Left ventricle myocardium inferior (tissue), 1 donor: Measurements from ENCODE around the gene NRXN3. TPM values are rescaled to one million over a fixed set of nuclear protein-coding genes. Genes with fewer than 3 reads are reported as not detected.

Experiments
- DNase-seq: peaks from one replicate; pipeline ENCODE4 v3.0.0-alpha.2; 2020
- H3K27ac ChIP-seq: fragments of 200-600 bp; replicated peaks from 2 replicates; pipeline ENCODE4 v1.8.0; 2021
- H3K27me3 ChIP-seq: fragments of 200-600 bp; 2 replicates; pipeline ENCODE4 v1.8.0; 2021; ENCODE audit warnings: low read depth
- H3K36me3 ChIP-seq: fragments of 200-600 bp; 2 replicates; pipeline ENCODE4 v1.8.0; 2021
- H3K4me1 ChIP-seq: fragments of 200-600 bp; 2 replicates; pipeline ENCODE4 v1.8.0; 2021
- H3K4me3 ChIP-seq: fragments of 200-600 bp; 2 replicates; pipeline ENCODE4 v1.8.0; 2021; ENCODE audit warnings: mild to moderate bottlenecking, moderate library complexity
- H3K9me3 ChIP-seq: fragments of 200-600 bp; replicated peaks from 2 replicates; pipeline ENCODE4 v1.8.0; 2021
- CTCF ChIP-seq: fragments of 200-600 bp; IDR thresholded peaks from 2 replicates; pipeline ENCODE4 v1.8.0; 2021; ENCODE audit warnings: antibody characterized with exemption, mild to moderate bottlenecking, borderline replicate concordance
- intact Hi-C: fragments of 100-400 bp; cut with micrococcal nuclease; formaldehyde crosslinking; loops from one replicate; pipeline ENCODE4 v1.11.0; 2022
- total RNA-seq: library from RNA; stranded (reverse); fragmentation: NEBNext Ultra II Directional; extraction: Animal tissue kit (Norgen Biotek cat#: 25700); gene quantifications from one replicate; pipeline ENCODE4 v1.2.1, GENCODE V29; 2021
- donor health status: DM: no; HTN: yes; CAD: no; lungs with severe emphysema.

NRXN3 gene
- total RNA-seq, 1 donor from 2014 or later: 1.2 TPM

GRCh38 chr14:78992867-78993266 is 822.7 kb downstream of the NRXN3 start:
- intact Hi-C loops: no loop called here
- no peak for TF ChIP-seq CTCF
- no peaks in the 10 kb centered on the region for H3K9me3 ChIP-seq
- H3K36me3 ChIP-seq: no peaks in the 10 kb centered on the region
- no peak overlapping the region for H3K4me3 ChIP-seq
- no peaks in the 10 kb centered on the region for H3K4me1 ChIP-seq
- DNase-seq: no peak
- no peak overlapping the region for H3K27ac ChIP-seq
- H3K27me3 ChIP-seq: peaks cover 3% of the 10 kb centered on the region

GRCh38 chr14:78997811-78998210 is 827.6 kb downstream of the NRXN3 start:
- DNase-seq: no peak
- TF ChIP-seq CTCF: no peak
- intact Hi-C loops: no loop called here
- peaks cover 7% of the 10 kb centered on the region for H3K27me3 ChIP-seq
- no peak overlapping the region for H3K27ac ChIP-seq
- H3K9me3 ChIP-seq: no peaks in the 10 kb centered on the region
- H3K4me3 ChIP-seq: no peak overlapping the region
- no peaks in the 10 kb centered on the region for H3K4me1 ChIP-seq
- H3K36me3 ChIP-seq: no peaks in the 10 kb centered on the region

- peaks cover 25% of the 10 kb centered on the region for H3K27me3 ChIP-seq
- intact Hi-C loops: no loop called here
- no peak for DNase-seq
- no peaks in the 10 kb centered on the region for H3K36me3 ChIP-seq
- no peak overlapping the region for H3K4me3 ChIP-seq
- H3K4me1 ChIP-seq: no peaks in the 10 kb centered on the region
- no peaks in the 10 kb centered on the region for H3K9me3 ChIP-seq
- no peak overlapping the region for H3K27ac ChIP-seq
- TF ChIP-seq CTCF: no peak
Measured at GRCh38 chr14:79009286-79009685, 839.1 kb downstream of the NRXN3 start.

GRCh38 chr14:79011091-79011919 is 841.1 kb downstream of the NRXN3 start:
- DNase-seq: no peak
- peaks cover 10% of the 10 kb centered on the region for H3K27me3 ChIP-seq
- TF ChIP-seq CTCF: peak; percentile 42
- no peak overlapping the region for H3K27ac ChIP-seq
- H3K9me3 ChIP-seq: no peaks in the 10 kb centered on the region
- no peaks in the 10 kb centered on the region for H3K4me1 ChIP-seq
- H3K36me3 ChIP-seq: no peaks in the 10 kb centered on the region
- intact Hi-C loops: no loop called here
- no peak overlapping the region for H3K4me3 ChIP-seq

- H3K27me3 ChIP-seq: peaks cover 6% of the 10 kb centered on the region
- no peak for DNase-seq
- no peaks in the 10 kb centered on the region for H3K36me3 ChIP-seq
- no peak for TF ChIP-seq CTCF
- intact Hi-C loops: no loop called here
- no peaks in the 10 kb centered on the region for H3K9me3 ChIP-seq
- no peak overlapping the region for H3K27ac ChIP-seq
- H3K4me1 ChIP-seq: no peaks in the 10 kb centered on the region
- H3K4me3 ChIP-seq: no peak overlapping the region
Measured at GRCh38 chr14:79011920-79012204, 841.7 kb downstream of the NRXN3 start.
